Immature natural killer cell (primary cell): ENCODE results near the gene KLHL40. TPM values are rescaled to one million over a fixed set of nuclear protein-coding genes. Genes with fewer than 3 reads are reported as not detected.

Experiments
- DNase-seq, 3 donors: peaks; one replicate each; pipeline ENCODE4 v3.0.0; 2022; ENCODE audit warnings: mixed read lengths in 1 of 3
- H3K27ac Mint-ChIP-seq, 6 donors: one replicate each; pipeline ENCODE4 v1.8.0; 2020; ENCODE audit warnings: mixed read lengths in 6 of 6, mild to moderate bottlenecking in 5 of 6, inconsistent platforms in 4 of 6, moderate library complexity in 3 of 6
- H3K27me3 Mint-ChIP-seq, 3 donors: one replicate each; pipeline ENCODE4 v1.8.0; 2020 to 2021; ENCODE audit warnings: low read depth in 3 of 3, mild to moderate bottlenecking in 3 of 3, mixed read lengths in 3 of 3, moderate library complexity in 3 of 3, inconsistent platforms in 1 of 3
- H3K36me3 Mint-ChIP-seq, 3 donors: one replicate each; pipeline ENCODE4 v1.8.0; 2020; ENCODE audit warnings: mixed read lengths in 3 of 3, inconsistent platforms in 2 of 3, mild to moderate bottlenecking in 2 of 3
- H3K4me1 Mint-ChIP-seq, 2 donors: one replicate each; pipeline ENCODE4 v1.8.0; 2020; ENCODE audit warnings: inconsistent platforms in 2 of 2, mild to moderate bottlenecking in 2 of 2, mixed read lengths in 2 of 2, moderate library complexity in 1 of 2
- H3K4me3 Mint-ChIP-seq, 5 donors: one replicate each; pipeline ENCODE4 v1.8.0; 2020; ENCODE audit warnings: mild to moderate bottlenecking in 5 of 5, mixed read lengths in 5 of 5, inconsistent platforms in 3 of 5, moderate library complexity in 3 of 5
- H3K9me3 Mint-ChIP-seq, 6 donors: one replicate each; pipeline ENCODE4 v1.8.0; 2020; ENCODE audit warnings: mild to moderate bottlenecking in 6 of 6, mixed read lengths in 6 of 6, inconsistent platforms in 4 of 6, moderate library complexity in 3 of 6
- polyA plus RNA-seq, 3 donors: library from polyadenylated mRNA; unstranded; fragments of 300-500 nt; fragmentation: Illumina TruSeq; gene quantifications; one replicate each; pipeline ENCODE4 v1.2.3, GENCODE V29; 2021

Gene KLHL40
- polyA plus RNA-seq, 3 donors from 2014 or later: not detected

DNA sequence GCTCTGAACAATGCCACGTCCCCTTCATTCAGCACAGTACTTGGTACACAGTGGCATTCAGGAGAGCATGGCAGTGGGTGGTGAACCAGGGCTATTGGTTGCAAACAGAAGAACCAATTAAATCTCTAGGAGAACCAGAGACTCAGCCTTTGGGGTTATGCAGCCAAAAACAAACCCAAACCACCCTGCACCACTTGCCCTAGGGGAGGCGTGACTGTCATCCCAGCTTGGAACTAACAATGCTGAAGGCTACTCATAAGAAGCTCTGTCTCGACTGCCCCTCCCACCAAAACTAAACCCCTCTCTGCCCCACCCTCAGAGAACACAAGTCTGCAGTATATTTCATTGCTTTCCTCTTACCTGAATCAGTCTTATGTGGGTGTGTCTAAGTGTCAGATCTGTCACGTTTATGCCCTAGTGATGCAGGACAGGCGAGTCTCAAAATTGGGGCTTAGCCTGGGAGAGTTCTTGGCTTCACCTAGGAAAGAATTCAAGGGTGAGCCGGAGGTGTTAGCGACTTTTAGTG, 15.2 kb upstream of the KLHL40 start:
- Mint-ChIP-seq H3K9me3 (no peaks in the 10 kb centered on the region), H3K4me1 (no peaks in the 10 kb centered on the region), H3K4me3 (no peak overlapping the region), H3K27me3 (peaks cover 0 to 9% (median 0%) of the 10 kb centered on the region in 3 donors), H3K36me3 (no peaks in the 10 kb centered on the region), H3K27ac (no peak overlapping the region)
- DNase-seq: no peak

DNA sequence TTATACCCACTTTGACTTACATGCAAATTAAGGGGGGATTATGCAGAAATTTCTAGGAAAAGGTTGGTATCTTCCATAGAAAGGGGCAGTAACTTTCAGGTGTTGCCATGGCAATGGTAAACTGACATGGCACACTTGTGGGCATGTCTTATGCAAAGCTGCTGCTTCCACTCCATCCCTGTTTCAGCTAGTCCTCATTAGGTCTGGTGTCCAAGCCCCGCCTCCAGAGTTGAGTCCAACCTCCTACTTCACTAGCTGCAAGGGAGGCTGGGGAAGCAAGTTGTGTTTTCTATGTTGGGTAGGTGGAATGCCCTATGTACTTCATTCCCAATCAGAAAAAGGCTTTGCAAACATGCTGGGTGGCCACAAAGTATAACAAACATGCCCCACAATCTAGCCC, 14.7 kb upstream of the KLHL40 start:
- Mint-ChIP-seq H3K9me3 (no peaks in the 10 kb centered on the region), H3K27me3 (peaks cover 0 to 9% (median 0%) of the 10 kb centered on the region in 3 donors), H3K4me3 (no peak overlapping the region), H3K4me1 (no peaks in the 10 kb centered on the region), H3K36me3 (no peaks in the 10 kb centered on the region), H3K27ac (no peak overlapping the region)
- no peak for DNase-seq

- Mint-ChIP-seq H3K36me3 (no peaks in the 10 kb centered on the region), H3K27me3 (peaks cover 0 to 6% (median 3%) of the 10 kb centered on the region in 3 donors), H3K4me3 (no peak overlapping the region), H3K4me1 (no peaks in the 10 kb centered on the region), H3K9me3 (peaks cover 0 to 1% (median 0%) of the 10 kb centered on the region in 6 donors), H3K27ac (no peak overlapping the region)
- no peak for DNase-seq
Measured at GRCh38 chr3:42672515-42672914, 12.8 kb upstream of the KLHL40 start.

DNA sequence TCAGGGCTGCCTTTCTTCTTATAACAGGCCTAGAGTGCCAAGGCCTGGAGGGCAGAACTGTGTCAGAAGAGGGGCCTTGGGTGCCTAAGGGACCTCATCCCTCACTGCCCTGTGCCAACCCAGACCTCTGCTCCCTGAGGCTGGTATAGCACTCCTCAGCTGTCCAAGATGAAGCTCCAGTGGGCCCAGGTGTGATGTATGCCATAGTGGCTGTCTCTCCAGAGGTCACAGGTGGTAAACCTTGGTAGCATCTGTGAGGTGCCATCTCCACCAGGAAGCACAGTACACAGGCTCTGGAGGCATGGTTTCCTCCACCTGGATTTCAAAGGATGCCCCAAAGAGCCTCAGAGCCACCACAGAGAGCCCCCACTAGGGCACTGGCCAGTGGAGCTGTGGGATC, 12.3 kb upstream of the KLHL40 start:
- H3K4me3 Mint-ChIP-seq: no peak overlapping the region
- no peak overlapping the region for H3K27ac Mint-ChIP-seq
- H3K4me1 Mint-ChIP-seq: no peaks in the 10 kb centered on the region
- H3K27me3 Mint-ChIP-seq: peaks cover 0 to 7% (median 3%) of the 10 kb centered on the region in 3 donors
- peaks cover 0 to 7% (median 0%) of the 10 kb centered on the region in 6 donors for H3K9me3 Mint-ChIP-seq
- H3K36me3 Mint-ChIP-seq: peaks cover 0 to 5% (median 0%) of the 10 kb centered on the region in 3 donors
- DNase-seq: no peak

GRCh38 chr3:42674146-42674545, 11.2 kb upstream of the KLHL40 start:
- H3K4me3 Mint-ChIP-seq: no peak overlapping the region
- no peak overlapping the region for H3K27ac Mint-ChIP-seq
- peaks cover 0 to 14% (median 0%) of the 10 kb centered on the region in 6 donors for H3K9me3 Mint-ChIP-seq
- peaks cover 0 to 5% (median 0%) of the 10 kb centered on the region in 3 donors for H3K36me3 Mint-ChIP-seq
- no peaks in the 10 kb centered on the region for H3K4me1 Mint-ChIP-seq
- DNase-seq: no peak
- H3K27me3 Mint-ChIP-seq: peaks cover 0 to 4% (median 3%) of the 10 kb centered on the region in 3 donors

- Mint-ChIP-seq H3K4me1 (no peaks in the 10 kb centered on the region), H3K27ac (no peak overlapping the region), H3K36me3 (peaks cover 0 to 5% (median 0%) of the 10 kb centered on the region in 3 donors), H3K27me3 (peaks cover 0 to 6% (median 1%) of the 10 kb centered on the region in 3 donors), H3K4me3 (no peak overlapping the region), H3K9me3 (peaks cover 0 to 14% (median 0%) of the 10 kb centered on the region in 6 donors)
- DNase-seq: no peak
Measured at GRCh38 chr3:42675909-42676308, 9.4 kb upstream of the KLHL40 start.

- H3K27ac Mint-ChIP-seq: no peak overlapping the region
- H3K4me3 Mint-ChIP-seq: no peak overlapping the region
- no peaks in the 10 kb centered on the region for H3K4me1 Mint-ChIP-seq
- H3K27me3 Mint-ChIP-seq: peaks cover 2 to 8% (median 5%) of the 10 kb centered on the region in 3 donors
- H3K36me3 Mint-ChIP-seq: peaks cover 0 to 5% (median 0%) of the 10 kb centered on the region in 3 donors
- H3K9me3 Mint-ChIP-seq: peaks cover 0 to 14% (median 0%) of the 10 kb centered on the region in 6 donors
- DNase-seq: no peak
Measured at GRCh38 chr3:42678447-42678846, 6.9 kb upstream of the KLHL40 start.

DNA sequence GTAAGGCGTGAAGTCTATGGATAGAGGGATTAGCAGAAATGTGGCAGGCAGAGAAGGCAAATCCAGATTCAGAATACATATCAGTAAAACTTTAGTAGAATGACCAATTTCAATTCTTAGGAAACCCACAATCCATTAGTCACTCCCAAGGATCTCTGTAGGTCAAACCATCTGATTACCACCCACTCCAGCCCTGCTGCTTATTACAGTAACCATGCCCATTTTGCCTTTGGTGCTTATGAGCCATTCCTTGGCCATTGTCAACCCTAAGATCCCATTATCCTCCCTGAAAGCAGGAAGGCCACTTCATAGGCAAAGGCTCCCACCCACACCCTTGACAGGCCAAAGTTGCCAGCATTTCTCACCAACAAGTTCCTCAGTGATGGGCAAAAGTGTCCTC, 5.1 kb upstream of the KLHL40 start:
- DNase-seq: no peak
- H3K36me3 Mint-ChIP-seq: peaks cover 0 to 5% (median 0%) of the 10 kb centered on the region in 3 donors
- no peak overlapping the region for H3K27ac Mint-ChIP-seq
- H3K27me3 Mint-ChIP-seq: peaks cover 2 to 11% (median 9%) of the 10 kb centered on the region in 3 donors
- H3K4me1 Mint-ChIP-seq: no peaks in the 10 kb centered on the region
- H3K9me3 Mint-ChIP-seq: peaks cover 0 to 14% (median 0%) of the 10 kb centered on the region in 6 donors
- no peak overlapping the region for H3K4me3 Mint-ChIP-seq

GRCh38 chr3:42680806-42681205, 4.5 kb upstream of the KLHL40 start:
- Mint-ChIP-seq H3K27me3 (peaks cover 3 to 11% (median 9%) of the 10 kb centered on the region in 3 donors), H3K4me3 (no peak overlapping the region)
- no peak for DNase-seq

GRCh38 chr3:42681361-42682038, 3.8 kb upstream of the KLHL40 start:
- Mint-ChIP-seq H3K36me3 (peaks cover 0 to 5% (median 0%) of the 10 kb centered on the region in 3 donors), H3K9me3 (peaks cover 0 to 14% (median 0%) of the 10 kb centered on the region in 6 donors), H3K4me1 (no peaks in the 10 kb centered on the region), H3K27ac (no peak overlapping the region), H3K27me3 (peaks cover 4 to 9% (median 8%) of the 10 kb centered on the region in 3 donors), H3K4me3 (no peak overlapping the region)
- DNase-seq: no peak

More at GRCh38 chr3:42680806-42681205, 4.5 kb upstream of the KLHL40 start:
- Mint-ChIP-seq H3K9me3 (peaks cover 0 to 14% (median 0%) of the 10 kb centered on the region in 6 donors), H3K4me1 (no peaks in the 10 kb centered on the region), H3K36me3 (peaks cover 0 to 5% (median 0%) of the 10 kb centered on the region in 3 donors), H3K27ac (no peak overlapping the region)

DNA sequence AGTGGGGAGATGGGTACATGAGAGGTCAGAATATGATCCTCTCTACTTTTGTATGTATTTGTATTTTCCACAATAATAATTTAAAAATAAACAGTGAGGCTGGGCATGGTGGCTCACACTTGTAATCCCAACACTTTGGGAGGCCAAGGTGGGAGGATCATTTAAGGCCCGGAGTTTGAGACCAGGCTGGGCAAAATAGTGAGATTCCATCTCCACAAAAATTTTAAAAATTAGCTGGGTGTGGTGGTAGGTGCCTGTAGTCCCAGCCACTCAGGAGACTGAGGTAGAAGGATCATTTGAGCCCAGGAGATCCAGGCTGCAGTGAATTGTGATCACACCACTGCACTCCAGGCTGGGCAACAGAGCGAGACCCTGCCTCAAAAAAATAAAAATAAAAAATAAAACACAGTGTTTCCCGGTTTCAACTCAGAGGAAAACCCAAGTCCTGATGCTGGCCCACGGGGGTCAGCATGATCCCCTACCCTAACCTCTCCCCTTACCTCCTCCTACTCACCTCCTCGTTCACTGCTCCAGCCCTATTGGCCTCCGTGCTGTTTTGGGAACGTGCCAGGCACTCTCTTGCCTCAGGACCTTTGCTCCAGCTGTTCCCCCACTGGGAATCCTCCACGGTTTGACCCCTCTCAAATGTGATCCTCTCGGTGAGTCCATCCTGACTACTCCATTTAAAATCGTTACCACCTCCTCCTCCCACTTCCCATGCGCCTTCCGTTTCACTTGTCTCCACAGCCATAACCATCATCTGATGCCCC, 2.9 kb upstream of the KLHL40 start:
- H3K4me1 Mint-ChIP-seq: no peaks in the 10 kb centered on the region
- no peak overlapping the region for H3K4me3 Mint-ChIP-seq
- H3K36me3 Mint-ChIP-seq: peaks cover 0 to 5% (median 0%) of the 10 kb centered on the region in 3 donors
- H3K27ac Mint-ChIP-seq: no peak overlapping the region
- peaks cover 0 to 13% (median 0%) of the 10 kb centered on the region in 6 donors for H3K9me3 Mint-ChIP-seq
- H3K27me3 Mint-ChIP-seq: peaks cover 6 to 9% (median 8%) of the 10 kb centered on the region in 3 donors
- DNase-seq: no peak

- Mint-ChIP-seq H3K27ac (no peak overlapping the region), H3K4me1 (no peaks in the 10 kb centered on the region), H3K4me3 (no peak overlapping the region), H3K36me3 (no peaks in the 10 kb centered on the region), H3K9me3 (no peaks in the 10 kb centered on the region), H3K27me3 (peaks cover 6 to 10% (median 7%) of the 10 kb centered on the region in 3 donors)
- DNase-seq: no peak
Measured at GRCh38 chr3:42683875-42684598, 1.3 kb upstream of the KLHL40 start.

GRCh38 chr3:42684632-42685362, 540 bp upstream of the KLHL40 start:
- no peak for DNase-seq

More at GRCh38 chr3:42684632-42685362, 540 bp upstream of the KLHL40 start:
- H3K4me1 Mint-ChIP-seq: no peaks in the 10 kb centered on the region
- H3K36me3 Mint-ChIP-seq: no peaks in the 10 kb centered on the region
- H3K27ac Mint-ChIP-seq: no peak overlapping the region
- H3K9me3 Mint-ChIP-seq: no peaks in the 10 kb centered on the region
- no peak overlapping the region for H3K4me3 Mint-ChIP-seq
- H3K27me3 Mint-ChIP-seq: peaks cover 7 to 10% (median 8%) of the 10 kb centered on the region in 3 donors
